Smooth muscle cell (in vitro differentiated cells): ENCODE data around the gene SULT1A1. TPM values are rescaled to one million over a fixed set of nuclear protein-coding genes. Genes with fewer than 3 reads are reported as not detected.

Experiments
- DNase-seq: peaks from one replicate; lab custom pipeline; 2025; ENCODE audit not compliant: unreplicated experiment; lab: John Stamatoyannopoulos, UW
- H2AFZ ChIP-seq: fragments of 200-600 bp; sonication (generic); 2 replicates; pipeline ENCODE4 v1.6.0; 2016; ENCODE audit warnings: antibody characterized with exemption, low read depth, mild to moderate bottlenecking
- H3F3A ChIP-seq: fragments of 200-600 bp; sonication (generic); 2 replicates; pipeline ENCODE4 v1.6.0; 2017; ENCODE audit warnings: antibody characterized with exemption, low read depth
- H3K27ac ChIP-seq: fragments of 200-600 bp; sonication (generic); 2 replicates; pipeline ENCODE4 v1.5.1; 2016; ENCODE audit warnings: low read depth, mild to moderate bottlenecking
- H3K27me3 ChIP-seq: fragments of 200-600 bp; sonication (generic); 2 replicates; pipeline ENCODE4 v1.6.1; 2016; ENCODE audit warnings: low read depth, mild to moderate bottlenecking
- H3K36me3 ChIP-seq: fragments of 200-600 bp; sonication (generic); 2 replicates; pipeline ENCODE4 v1.5.1; 2016; ENCODE audit warnings: low read depth
- H3K4me1 ChIP-seq: fragments of 200-600 bp; sonication (generic); 2 replicates; pipeline ENCODE4 v1.5.1; 2016; ENCODE audit warnings: low read depth
- H3K4me2 ChIP-seq: fragments of 200-600 bp; sonication (generic); 2 replicates; pipeline ENCODE4 v1.6.0; 2016; ENCODE audit warnings: mild to moderate bottlenecking
- H3K4me3 ChIP-seq: fragments of 200-600 bp; sonication (generic); 2 replicates; pipeline ENCODE4 v1.5.1; 2016; ENCODE audit warnings: mild to moderate bottlenecking
- H3K79me2 ChIP-seq: fragments of 200-600 bp; sonication (generic); 2 replicates; pipeline ENCODE4 v1.6.0; 2016; ENCODE audit warnings: low read depth, mild to moderate bottlenecking
- H3K9ac ChIP-seq: fragments of 200-600 bp; sonication (generic); 2 replicates; pipeline ENCODE4 v1.6.0; 2016; ENCODE audit warnings: low read depth
- H3K9me3 ChIP-seq: fragments of 200-600 bp; sonication (generic); replicated peaks from 2 replicates; pipeline ENCODE4 v1.5.1; 2016; ENCODE audit warnings: low read depth
- H4K20me1 ChIP-seq: fragments of 200-600 bp; sonication (generic); 2 replicates; pipeline ENCODE4 v1.6.0; 2016; ENCODE audit warnings: low read depth
- WGBS: methylation state at CpG from one replicate; pipeline ENCODE4 v1.1.7; 2016; ENCODE audit warnings: low lambda C conversion rate; 5-methylcytosine and 5-hydroxymethylcytosine counted together
- polyA plus RNA-seq: library from polyadenylated mRNA; unstranded; fragments of >200 nt; fragmentation: Nextera tagmentation; extraction: Ambion mirVana; gene quantifications from 2 replicates; pipeline ENCODE4 v1.2.1, GENCODE V29; 2016
- total RNA-seq: library from RNA; depleted of rRNA; stranded (reverse); fragments of >200 nt; gene quantifications from 2 replicates; pipeline ENCODE4 v1.2.3, GENCODE V29; 2014
- TF ChIP-seq, protein P1 (sequence below): fragments of 200-600 bp; sonication (generic); IDR thresholded peaks from 2 replicates; pipeline ENCODE4 v1.5.1; 2017; ENCODE audit warnings: borderline replicate concordance, mild to moderate bottlenecking, antibody characterized with exemption; ENCODE audit not compliant: insufficient read depth, poor library complexity, severe bottlenecking

The SULT1A1 gene
- total and polyA plus RNA-seq, 2 experiments from 2014 or later = 1.3 TPM; not detected in 1

GRCh38 chr16:28607116-28607623 is 2.7 kb downstream of the SULT1A1 start:
- peaks cover 2% of the 10 kb centered on the region for H3K27me3 ChIP-seq
- WGBS = 98% methylated on average over 9 of the region's 9 CpGs
- no peaks in the 10 kb centered on the region for H3F3A ChIP-seq
- no peaks in the 10 kb centered on the region for H3K36me3 ChIP-seq
- TF ChIP-seq, protein P1, sequence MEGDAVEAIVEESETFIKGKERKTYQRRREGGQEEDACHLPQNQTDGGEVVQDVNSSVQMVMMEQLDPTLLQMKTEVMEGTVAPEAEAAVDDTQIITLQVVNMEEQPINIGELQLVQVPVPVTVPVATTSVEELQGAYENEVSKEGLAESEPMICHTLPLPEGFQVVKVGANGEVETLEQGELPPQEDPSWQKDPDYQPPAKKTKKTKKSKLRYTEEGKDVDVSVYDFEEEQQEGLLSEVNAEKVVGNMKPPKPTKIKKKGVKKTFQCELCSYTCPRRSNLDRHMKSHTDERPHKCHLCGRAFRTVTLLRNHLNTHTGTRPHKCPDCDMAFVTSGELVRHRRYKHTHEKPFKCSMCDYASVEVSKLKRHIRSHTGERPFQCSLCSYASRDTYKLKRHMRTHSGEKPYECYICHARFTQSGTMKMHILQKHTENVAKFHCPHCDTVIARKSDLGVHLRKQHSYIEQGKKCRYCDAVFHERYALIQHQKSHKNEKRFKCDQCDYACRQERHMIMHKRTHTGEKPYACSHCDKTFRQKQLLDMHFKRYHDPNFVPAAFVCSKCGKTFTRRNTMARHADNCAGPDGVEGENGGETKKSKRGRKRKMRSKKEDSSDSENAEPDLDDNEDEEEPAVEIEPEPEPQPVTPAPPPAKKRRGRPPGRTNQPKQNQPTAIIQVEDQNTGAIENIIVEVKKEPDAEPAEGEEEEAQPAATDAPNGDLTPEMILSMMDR = no peak
- H3K9ac ChIP-seq = no peak overlapping the region
- H3K79me2 ChIP-seq = no peaks in the 10 kb centered on the region
- H3K9me3 ChIP-seq = no peaks in the 10 kb centered on the region
- H3K4me1 ChIP-seq = no peaks in the 10 kb centered on the region
- H2AFZ ChIP-seq = no peak overlapping the region
- no peak for DNase-seq
- H3K4me3 ChIP-seq = no peak overlapping the region
- H4K20me1 ChIP-seq = no peaks in the 10 kb centered on the region
- H3K27ac ChIP-seq = no peak overlapping the region
- H3K4me2 ChIP-seq = no peak overlapping the region

DNA sequence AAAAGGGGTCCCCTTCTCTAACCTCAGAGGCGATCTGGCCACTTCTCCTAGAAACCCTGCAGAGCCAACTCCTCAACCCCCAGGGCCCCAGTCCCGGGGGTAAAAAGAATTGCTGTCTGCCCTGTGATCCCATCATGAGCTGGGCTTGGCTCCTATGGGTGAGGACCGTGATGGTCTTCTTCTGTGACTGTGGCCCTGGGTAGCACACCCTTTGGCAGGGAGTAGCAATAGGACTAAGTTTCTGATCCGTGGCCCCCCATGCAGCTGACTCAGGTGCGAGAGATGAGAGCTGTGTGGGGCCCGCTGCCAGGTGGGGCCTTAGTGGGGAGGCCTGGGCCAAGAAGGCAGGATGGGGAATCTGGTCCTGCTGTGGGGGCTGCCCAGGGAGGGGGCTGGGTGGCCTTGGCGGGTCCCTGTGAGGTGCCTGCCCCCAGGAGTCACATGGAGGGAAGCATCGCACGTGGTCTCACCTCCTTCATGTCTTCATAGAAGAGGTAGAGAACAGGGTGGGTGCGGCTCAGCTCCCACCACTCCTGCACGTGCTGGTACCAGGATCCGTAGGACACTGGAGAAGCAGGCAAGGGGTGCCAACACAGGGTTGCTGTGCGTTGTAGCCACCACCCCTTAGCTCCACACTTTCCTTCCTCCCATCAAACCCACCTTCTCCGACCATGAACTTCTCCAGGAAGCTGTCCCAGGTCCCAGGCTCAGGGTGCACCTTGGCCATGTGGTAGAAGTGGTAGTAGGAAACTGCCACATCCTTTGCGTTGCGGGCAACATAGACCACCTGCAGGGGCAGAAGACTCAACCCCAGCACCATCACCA is 3.3 kb downstream of the SULT1A1 start:
- no peaks in the 10 kb centered on the region for H3K4me1 ChIP-seq
- H3K36me3 ChIP-seq = no peaks in the 10 kb centered on the region
- TF ChIP-seq, protein P1 = no peak
- 86% methylated on average over 16 of the region's 16 CpGs for WGBS
- H3F3A ChIP-seq = no peaks in the 10 kb centered on the region
- H3K9me3 ChIP-seq = no peaks in the 10 kb centered on the region
- no peak for DNase-seq
- no peak overlapping the region for H2AFZ ChIP-seq
- no peak overlapping the region for H3K27ac ChIP-seq
- no peak overlapping the region for H3K4me3 ChIP-seq
- H3K9ac ChIP-seq = no peak overlapping the region
- H3K79me2 ChIP-seq = no peaks in the 10 kb centered on the region
- H3K4me2 ChIP-seq = no peak overlapping the region
- H3K27me3 ChIP-seq = peaks cover 5% of the 10 kb centered on the region
- no peaks in the 10 kb centered on the region for H4K20me1 ChIP-seq

DNA sequence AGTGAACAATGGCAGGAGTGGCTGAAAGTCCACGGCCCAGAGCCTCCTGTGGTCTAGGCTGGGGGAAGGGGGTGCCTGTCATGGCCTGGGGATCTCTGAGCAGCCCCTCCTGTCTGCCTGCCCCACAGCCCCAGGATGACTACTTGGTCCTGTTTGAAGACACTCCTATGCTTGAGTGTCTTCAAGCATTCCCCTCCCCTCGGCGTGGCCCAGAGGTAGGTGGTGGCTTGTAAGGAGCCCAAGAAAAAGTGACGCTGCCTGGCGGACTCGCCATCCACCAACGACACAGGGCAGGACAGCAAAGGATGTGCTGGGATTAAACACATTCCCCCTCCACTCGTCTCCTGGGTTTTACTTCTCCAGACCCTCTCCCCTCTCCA is 5.7 kb downstream of the SULT1A1 start:
- H3K9me3 ChIP-seq = no peaks in the 10 kb centered on the region
- H3K36me3 ChIP-seq = no peaks in the 10 kb centered on the region
- H3K4me3 ChIP-seq = no peak overlapping the region
- H3K4me2 ChIP-seq = no peak overlapping the region
- H3F3A ChIP-seq = no peaks in the 10 kb centered on the region
- TF ChIP-seq, protein P1 = no peak
- DNase-seq = no peak
- no peaks in the 10 kb centered on the region for H3K4me1 ChIP-seq
- no peaks in the 10 kb centered on the region for H3K79me2 ChIP-seq
- WGBS = 85% methylated on average over 8 of the region's 8 CpGs
- no peak overlapping the region for H3K27ac ChIP-seq
- no peak overlapping the region for H3K9ac ChIP-seq
- no peak overlapping the region for H2AFZ ChIP-seq
- peaks cover 9% of the 10 kb centered on the region for H3K27me3 ChIP-seq
- H4K20me1 ChIP-seq = no peaks in the 10 kb centered on the region
